HG03565 (cell line): ENCODE data around the gene TANGO6.

Experiments
- ATAC-seq: cut with Tn5 transposase; IDR thresholded peaks from one replicate; pipeline ENCODE4 v1.9.1; 2021; ENCODE audit warnings: mild to moderate bottlenecking, moderate library complexity; ENCODE audit not compliant: unreplicated experiment

The TANGO6 gene

GRCh38 chr16:68999114-68999513, 155.8 kb downstream of the TANGO6 start:
- ATAC-seq, result no peak

DNA sequence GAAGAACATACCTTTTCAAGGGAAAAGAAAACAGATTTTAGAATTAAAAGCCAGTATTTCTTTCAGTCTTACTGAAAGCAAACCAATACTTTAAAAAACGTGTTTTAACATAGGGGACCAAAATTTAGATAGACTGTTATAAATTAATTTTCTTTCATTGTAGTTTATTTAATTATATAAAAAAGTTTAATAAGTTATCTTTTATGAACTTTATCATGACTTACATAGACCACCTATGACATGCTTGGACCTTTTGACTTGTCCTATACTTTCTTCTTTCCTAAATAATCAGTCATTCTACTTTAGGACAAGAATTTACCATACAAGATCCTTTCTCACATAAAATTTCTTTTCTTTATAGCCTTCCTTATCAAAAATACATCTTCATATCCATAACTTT, 160.2 kb downstream of the TANGO6 start:
- ATAC-seq, result no peak

GRCh38 chr16:69005641-69006355, 162.5 kb downstream of the TANGO6 start:
- no peak for ATAC-seq

- ATAC-seq, result no peak
Observed at GRCh38 chr16:69012906-69013305, 169.6 kb downstream of the TANGO6 start.

- ATAC-seq, result no peak
Observed at GRCh38 chr16:69013991-69014390, 170.7 kb downstream of the TANGO6 start.

- no peak for ATAC-seq
Observed at GRCh38 chr16:69014811-69015210, 171.5 kb downstream of the TANGO6 start.

DNA sequence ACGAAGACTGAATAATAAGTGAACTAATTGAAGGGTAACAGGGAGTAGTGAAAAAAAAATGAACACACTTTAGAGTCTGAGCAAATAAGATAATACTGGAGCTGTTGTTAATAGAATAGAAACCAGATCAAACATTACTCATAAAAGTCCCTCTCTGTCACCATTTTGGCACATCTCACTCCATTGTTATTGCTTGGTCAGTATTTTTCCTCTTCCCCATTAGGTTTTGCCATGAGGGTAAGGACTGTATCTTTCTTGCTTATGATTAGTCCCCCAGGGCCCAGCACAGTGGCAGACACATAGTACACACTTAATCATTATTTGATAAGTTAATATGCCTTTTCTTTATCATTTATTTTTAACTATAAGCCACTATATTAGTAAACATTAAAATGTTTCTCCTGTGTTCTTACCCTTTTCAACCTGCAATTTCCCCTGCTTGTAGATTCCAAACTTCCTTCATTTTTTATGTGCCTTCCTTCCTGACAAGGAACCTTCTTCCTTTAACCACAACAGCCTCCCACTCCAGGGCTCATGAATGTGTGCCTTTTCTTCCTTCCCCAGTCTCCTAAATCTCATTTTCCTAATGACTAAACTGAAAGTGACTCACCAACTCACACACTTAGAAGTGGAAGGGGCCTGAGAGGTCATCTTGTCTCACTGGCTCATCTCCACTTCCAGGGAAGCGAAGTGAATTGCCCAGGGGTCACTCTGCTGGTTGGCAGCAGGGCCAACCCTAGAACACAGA, 173.9 kb downstream of the TANGO6 start:
- ATAC-seq, result no peak

- ATAC-seq, result no peak
Observed at GRCh38 chr16:69019811-69020210, 176.5 kb downstream of the TANGO6 start.

DNA sequence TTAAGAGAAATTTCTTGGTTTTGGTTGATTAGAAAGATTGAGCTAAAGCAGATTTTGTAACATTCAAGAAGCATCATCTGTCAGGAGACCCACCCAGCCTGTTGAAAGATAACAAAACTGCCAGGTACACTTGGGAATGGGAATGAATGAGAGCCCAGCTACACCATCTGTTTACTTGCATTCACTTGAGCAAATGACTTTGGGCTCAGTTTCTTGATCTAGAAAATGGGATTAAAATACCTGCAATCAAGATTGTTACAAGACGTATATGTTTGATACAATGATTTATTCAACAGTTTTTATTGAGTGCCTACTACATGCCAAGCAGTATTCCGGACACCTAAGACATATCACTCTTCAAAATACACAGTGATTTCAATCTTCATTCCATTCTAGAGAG, 185.8 kb downstream of the TANGO6 start:
- ATAC-seq, result no peak

- no peak for ATAC-seq
Observed at GRCh38 chr16:69031877-69032301, 188.6 kb downstream of the TANGO6 start.

GRCh38 chr16:69033151-69033949, 190.0 kb downstream of the TANGO6 start:
- ATAC-seq, result no peak

DNA sequence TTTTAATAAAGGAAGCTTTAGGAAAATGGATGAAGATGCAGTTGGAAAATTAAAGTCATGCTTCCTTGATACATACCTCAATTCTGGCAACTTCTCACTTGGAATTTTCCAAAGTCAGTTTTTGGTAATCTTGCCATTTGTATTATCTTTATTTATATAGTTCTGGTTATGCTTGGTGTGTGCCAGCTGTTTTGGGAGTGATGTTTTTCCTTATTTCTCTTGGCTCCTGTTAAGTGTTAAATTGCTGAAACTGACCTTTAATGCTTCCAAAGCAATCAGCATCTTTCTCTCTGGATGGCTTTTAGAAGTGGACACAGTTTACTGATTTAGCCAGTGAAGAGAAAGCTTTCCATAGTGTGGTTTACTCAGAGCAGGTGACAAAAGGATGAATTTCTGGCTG, 192.0 kb downstream of the TANGO6 start:
- no peak for ATAC-seq

DNA sequence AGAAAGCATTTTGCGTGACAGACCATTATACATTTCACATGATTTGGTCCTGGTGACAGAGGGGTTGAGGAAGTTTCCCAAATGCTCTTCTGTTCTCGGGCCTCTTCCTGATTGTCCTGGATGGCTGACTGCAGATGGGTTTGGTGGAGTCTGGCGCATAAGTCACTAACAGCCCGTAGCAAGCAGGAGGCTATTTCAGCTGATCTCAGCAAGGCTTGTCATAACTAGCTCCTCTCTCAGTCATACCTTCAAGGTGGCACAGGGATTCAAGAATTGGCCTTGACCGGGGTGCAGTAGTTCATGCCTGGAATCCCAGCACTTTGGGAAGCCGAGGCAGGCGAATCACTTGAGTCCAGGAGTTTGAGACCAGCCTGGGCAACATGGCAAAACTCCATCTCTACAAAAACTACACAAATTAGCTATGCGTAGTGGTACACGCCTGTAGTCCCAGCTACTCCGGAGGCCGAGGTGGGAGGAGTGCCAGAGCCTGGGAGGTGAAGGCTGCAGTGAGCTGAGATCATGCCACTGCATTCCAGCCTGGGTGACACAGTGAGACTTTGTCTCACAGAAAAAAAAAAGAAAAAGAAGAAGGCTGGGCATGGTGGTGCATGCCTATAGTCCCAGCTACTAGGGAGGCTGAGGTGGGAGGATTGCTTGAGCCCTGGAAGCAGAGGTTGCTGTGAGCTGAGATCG, 193.2 kb downstream of the TANGO6 start:
- ATAC-seq, result no peak

DNA sequence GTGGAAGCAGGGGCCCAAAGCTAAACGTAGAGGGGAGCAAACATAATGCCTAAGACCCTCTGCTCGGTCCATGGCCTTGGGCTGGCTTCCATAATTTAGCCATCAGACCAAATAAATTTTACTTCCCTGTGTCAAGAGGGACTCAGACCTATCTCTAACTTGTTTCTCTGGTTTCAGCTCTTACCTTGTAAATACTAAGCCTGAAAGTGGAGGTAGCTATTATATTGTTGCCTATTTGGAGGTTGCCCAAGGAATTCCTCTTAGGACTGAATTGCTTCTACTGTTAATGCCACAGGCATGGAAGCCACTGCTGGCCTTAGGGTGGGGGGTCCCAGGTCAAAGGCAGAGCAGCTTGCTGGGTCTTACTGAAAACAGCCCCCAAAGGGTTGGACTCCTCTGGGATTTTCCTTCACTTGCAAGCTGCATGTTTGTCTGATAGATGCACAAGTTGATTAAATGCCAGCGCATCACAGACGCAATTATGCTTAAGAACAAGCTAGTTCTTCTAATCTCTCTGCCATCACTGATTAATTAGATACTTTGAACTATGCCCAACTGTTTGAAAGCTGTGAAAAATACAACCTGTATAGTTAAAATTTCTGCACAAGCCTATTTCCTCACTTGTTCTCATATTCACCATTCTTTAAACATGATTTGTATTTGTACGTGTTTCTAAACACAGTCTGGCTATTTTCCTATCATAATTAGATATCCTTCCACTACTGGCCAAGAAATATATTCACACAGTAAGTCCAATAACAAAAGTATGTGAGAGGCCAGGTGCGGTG, 194.2 kb downstream of the TANGO6 start:
- ATAC-seq, result no peak

- no peak for ATAC-seq
Observed at GRCh38 chr16:69039333-69039941, 196.1 kb downstream of the TANGO6 start.

GRCh38 chr16:69040144-69040909, 197.0 kb downstream of the TANGO6 start:
- no peak for ATAC-seq

DNA sequence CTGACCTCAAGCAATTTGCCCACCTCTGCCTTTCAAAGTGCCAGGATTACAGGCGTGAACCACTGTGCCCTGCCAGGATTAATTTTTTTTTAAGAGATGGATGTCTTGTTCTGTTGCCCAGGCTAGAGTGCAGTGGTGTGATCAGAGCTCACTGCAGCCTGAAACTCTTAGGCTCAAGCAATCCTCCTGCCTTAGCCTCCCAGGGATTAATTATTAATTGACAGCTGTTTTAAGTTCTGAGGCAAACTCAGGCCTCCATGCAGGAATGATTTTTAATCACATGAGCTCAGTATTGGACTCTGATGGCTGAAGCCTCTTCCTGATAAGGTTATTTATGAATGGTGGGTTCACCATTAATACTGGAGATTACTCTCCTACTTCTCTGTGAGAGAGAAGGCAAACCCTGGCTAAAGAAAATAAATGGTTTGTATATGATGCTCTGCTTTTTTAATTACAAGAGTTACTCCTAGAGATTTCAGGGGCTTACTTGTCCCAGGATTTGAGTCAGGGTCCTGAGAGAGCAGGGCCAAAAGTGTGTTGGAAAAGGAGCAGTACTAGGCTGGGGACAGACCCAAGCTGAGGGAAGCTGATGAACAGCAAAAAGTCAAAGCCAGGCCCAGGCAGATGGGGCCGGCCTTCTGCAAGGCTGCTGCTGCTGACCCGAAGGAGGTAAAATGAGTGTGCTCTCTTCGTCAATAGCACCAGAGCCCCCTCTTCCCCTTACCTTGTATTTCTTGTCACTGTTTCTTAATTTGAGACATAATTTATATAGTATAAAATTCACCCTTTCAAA, 205.2 kb downstream of the TANGO6 start:
- no peak for ATAC-seq

GRCh38 chr16:69049146-69049545, 205.8 kb downstream of the TANGO6 start:
- no peak for ATAC-seq
